Measurements from ENCODE around the gene DLG2.

DLG2 gene

GRCh38 chr11:83768489-83768888 lies 1858.7 kb downstream of the DLG2 start:
- no peak overlapping the region for H3K4me3 ChIP-seq (ENCODE audit: low read depth, low read length)
- DNase-seq (ENCODE audit: low read depth) = no peak
- no peak for TF ChIP-seq CTCF (IDR thresholded peaks at IDR 0.05; ENCODE audit: control insufficient read depth, extremely low read depth, insufficient read depth)

- TF ChIP-seq CTCF (IDR thresholded peaks at IDR 0.05; ENCODE audit: control insufficient read depth, extremely low read depth, insufficient read depth) = no peak
- DNase-seq (ENCODE audit: low read depth) = no peak
- no peak overlapping the region for H3K4me3 ChIP-seq (ENCODE audit: low read depth, low read length)
These were observed 1860.2 kb downstream of the DLG2 start for GRCh38 chr11:83766932-83767331.

- no peak for DNase-seq (ENCODE audit: low read depth)
- no peak for TF ChIP-seq CTCF (IDR thresholded peaks at IDR 0.05; ENCODE audit: control insufficient read depth, extremely low read depth, insufficient read depth)
- H3K4me3 ChIP-seq (ENCODE audit: low read depth, low read length) = no peak overlapping the region
These were observed 1862.5 kb downstream of the DLG2 start for GRCh38 chr11:83764643-83765042.

GRCh38 chr11:83760932-83761331 lies 1866.2 kb downstream of the DLG2 start:
- no peak for TF ChIP-seq CTCF (IDR thresholded peaks at IDR 0.05; ENCODE audit: control insufficient read depth, extremely low read depth, insufficient read depth)
- no peak overlapping the region for H3K4me3 ChIP-seq (ENCODE audit: low read depth, low read length)
- no peak for DNase-seq (ENCODE audit: low read depth)

GRCh38 chr11:83759148-83759547 lies 1868.0 kb downstream of the DLG2 start:
- no peak for DNase-seq (ENCODE audit: low read depth)
- TF ChIP-seq CTCF (IDR thresholded peaks at IDR 0.05; ENCODE audit: control insufficient read depth, extremely low read depth, insufficient read depth) = no peak
- no peak overlapping the region for H3K4me3 ChIP-seq (ENCODE audit: low read depth, low read length)

- DNase-seq (ENCODE audit: low read depth) = no peak
- no peak overlapping the region for H3K4me3 ChIP-seq (ENCODE audit: low read depth, low read length)
- TF ChIP-seq CTCF (IDR thresholded peaks at IDR 0.05; ENCODE audit: control insufficient read depth, extremely low read depth, insufficient read depth) = no peak
These were observed 1876.1 kb downstream of the DLG2 start for GRCh38 chr11:83751041-83751440.

GRCh38 chr11:83746921-83747585 lies 1880.1 kb downstream of the DLG2 start:
- TF ChIP-seq CTCF (IDR thresholded peaks at IDR 0.05; ENCODE audit: control insufficient read depth, extremely low read depth, insufficient read depth) = no peak
- no peak for DNase-seq (ENCODE audit: low read depth)

More at GRCh38 chr11:83746921-83747585, 1880.1 kb downstream of the DLG2 start:
- H3K4me3 ChIP-seq (ENCODE audit: low read depth, low read length) = no peak overlapping the region
